ENCODE results near the gene RIN3. TPM values are rescaled to one million over a fixed set of nuclear protein-coding genes. Genes with fewer than 3 reads are reported as not detected.

RIN3 gene
- total RNA-seq, 1 experiment from 2014 or later: 2.4 TPM

DNA sequence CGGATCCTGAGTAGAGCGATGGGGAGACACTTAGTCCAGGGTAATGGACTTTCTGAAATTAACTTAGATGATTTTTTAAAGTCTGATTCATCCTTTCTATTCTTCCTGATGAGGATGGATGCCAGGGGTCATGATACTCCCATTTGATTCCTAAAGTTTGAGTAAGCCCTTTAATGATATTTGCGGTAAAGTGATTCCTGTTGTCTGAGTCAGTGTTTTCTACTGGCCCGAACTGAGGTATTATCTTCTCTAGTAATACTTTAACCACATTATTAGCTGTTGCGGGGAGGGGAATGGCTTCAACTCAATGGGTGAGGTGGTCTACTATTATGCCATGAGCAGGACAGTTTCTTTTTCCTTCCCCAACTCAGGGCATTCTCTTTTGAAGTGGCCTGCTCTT, 111.6 kb downstream of the RIN3 start:
- POLR2A ChIA-PET (ENCODE audit: low non-redundant PET): no interaction called here
- intact Hi-C loops (cut with micrococcal nuclease; ENCODE audit: unreplicated experiment): no loop called here
- no peaks in the 10 kb centered on the region for H3K27me3 ChIP-seq (replicated peaks; ENCODE audit: insufficient read depth, low read depth, low read length, poor library complexity)
- no peak overlapping the region for H3K4me3 ChIP-seq (ENCODE audit: low read depth, low read length, poor library complexity, severe bottlenecking)
- DNase-seq (ENCODE audit: low spot score): no peak
- peaks cover 10% of the 10 kb centered on the region for H3K9me3 ChIP-seq (ENCODE audit: low read depth, low read length, poor library complexity, severe bottlenecking)
- TF ChIP-seq CTCF (conservative IDR thresholded peaks at IDR 0.05; ENCODE audit: low read depth, low read length) (no peak), EZH2 (IDR thresholded peaks at IDR 0.05; ENCODE audit: borderline replicate concordance, low read depth, low read length, poor library complexity, severe bottlenecking) (no peak)
- no peak overlapping the region for H3K27ac ChIP-seq (ENCODE audit: low read depth, low read length, poor library complexity, severe bottlenecking)
- H3K36me3 ChIP-seq (ENCODE audit: insufficient read depth, low read length, poor library complexity, severe bottlenecking): no peaks in the 10 kb centered on the region
- CTCF ChIA-PET: no interaction called here
- BruUV-seq (replicated peaks): no TSS peak
- no peaks in the 10 kb centered on the region for H3K4me1 ChIP-seq (ENCODE audit: insufficient read depth, low read length, poor library complexity, severe bottlenecking)

DNA sequence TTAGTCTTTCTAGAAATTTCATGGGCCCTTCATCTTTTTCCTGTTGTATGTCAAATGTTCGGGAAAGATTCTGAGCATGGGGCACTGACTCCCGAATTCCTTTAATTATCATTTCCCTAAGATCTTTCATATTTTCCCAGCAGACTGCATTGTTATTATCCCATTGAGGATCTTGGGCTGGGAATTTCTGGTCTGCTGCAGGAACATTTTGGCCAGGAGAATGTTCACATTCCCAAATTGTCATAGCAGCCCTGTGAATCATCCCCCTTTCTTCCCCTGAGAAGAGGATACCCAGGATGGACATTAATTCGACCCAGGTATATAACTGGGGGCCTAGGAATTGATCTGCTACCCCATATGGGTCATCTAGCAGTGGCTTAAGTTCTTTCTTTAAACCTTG, 112.5 kb downstream of the RIN3 start:
- POLR2A ChIA-PET (ENCODE audit: low non-redundant PET): no interaction called here

DNA sequence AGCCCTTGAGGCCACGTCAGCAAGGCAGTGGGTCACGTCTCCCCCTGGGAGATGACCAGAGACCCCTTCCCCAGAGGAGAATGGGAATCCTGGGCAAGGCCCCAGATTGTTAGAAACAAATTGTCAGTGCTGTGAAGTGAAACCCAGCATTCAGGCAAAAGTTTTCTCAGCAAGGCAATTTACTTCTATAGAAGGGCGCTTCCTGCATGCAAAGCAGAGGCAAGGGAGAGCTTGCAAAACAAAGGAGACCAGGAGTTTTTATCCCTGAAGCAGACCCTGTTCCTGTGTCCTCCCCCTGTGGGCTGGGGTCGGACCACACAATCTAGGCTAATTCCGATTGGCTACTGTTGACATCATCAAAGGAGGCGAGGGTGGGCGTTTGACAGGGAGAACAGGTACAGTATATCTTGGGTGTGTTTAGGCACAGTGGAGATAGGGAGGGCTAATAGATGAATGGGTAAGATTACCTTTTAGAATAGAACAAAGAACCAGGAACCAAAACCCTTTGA, 114.2 kb downstream of the RIN3 start:
- Histone ChIP-seq H3K27me3 (replicated peaks; ENCODE audit: insufficient read depth, low read depth, low read length, poor library complexity) (no peaks in the 10 kb centered on the region), H3K4me3 (ENCODE audit: low read depth, low read length, poor library complexity, severe bottlenecking) (no peak overlapping the region), H3K4me1 (ENCODE audit: insufficient read depth, low read length, poor library complexity, severe bottlenecking) (no peaks in the 10 kb centered on the region), H3K36me3 (ENCODE audit: insufficient read depth, low read length, poor library complexity, severe bottlenecking) (no peaks in the 10 kb centered on the region), H3K27ac (ENCODE audit: low read depth, low read length, poor library complexity, severe bottlenecking) (no peak overlapping the region), H3K9me3 (ENCODE audit: low read depth, low read length, poor library complexity, severe bottlenecking) (peaks cover 5% of the 10 kb centered on the region)
- intact Hi-C loops (cut with micrococcal nuclease; ENCODE audit: unreplicated experiment): no loop called here
- no peak for DNase-seq (ENCODE audit: low spot score)
- CTCF ChIA-PET: no interaction called here
- no peak for TF ChIP-seq EZH2 (IDR thresholded peaks at IDR 0.05; ENCODE audit: borderline replicate concordance, low read depth, low read length, poor library complexity, severe bottlenecking)
- no peak for TF ChIP-seq CTCF (conservative IDR thresholded peaks at IDR 0.05; ENCODE audit: low read depth, low read length)
- BruUV-seq (replicated peaks): no TSS peak
- POLR2A ChIA-PET (ENCODE audit: low non-redundant PET): no interaction called here

More for the DNA sequence above, 112.5 kb downstream of the RIN3 start:
- no peak overlapping the region for H3K27ac ChIP-seq (ENCODE audit: low read depth, low read length, poor library complexity, severe bottlenecking)
- no peak for DNase-seq (ENCODE audit: low spot score)
- H3K36me3 ChIP-seq (ENCODE audit: insufficient read depth, low read length, poor library complexity, severe bottlenecking): no peaks in the 10 kb centered on the region
- BruUV-seq (replicated peaks): no TSS peak
- intact Hi-C loops (cut with micrococcal nuclease; ENCODE audit: unreplicated experiment): no loop called here
- no peaks in the 10 kb centered on the region for H3K4me1 ChIP-seq (ENCODE audit: insufficient read depth, low read length, poor library complexity, severe bottlenecking)
- TF ChIP-seq EZH2 (IDR thresholded peaks at IDR 0.05; ENCODE audit: borderline replicate concordance, low read depth, low read length, poor library complexity, severe bottlenecking) (no peak), CTCF (conservative IDR thresholded peaks at IDR 0.05; ENCODE audit: low read depth, low read length) (no peak)
- no peak overlapping the region for H3K4me3 ChIP-seq (ENCODE audit: low read depth, low read length, poor library complexity, severe bottlenecking)
- H3K9me3 ChIP-seq (ENCODE audit: low read depth, low read length, poor library complexity, severe bottlenecking): peaks cover 10% of the 10 kb centered on the region
- no peaks in the 10 kb centered on the region for H3K27me3 ChIP-seq (replicated peaks; ENCODE audit: insufficient read depth, low read depth, low read length, poor library complexity)
- CTCF ChIA-PET: no interaction called here
